Measurements from ENCODE around the gene CD40LG.

Gene CD40LG

GRCh38 chrX:136679531-136679930 lies 31.6 kb downstream of the CD40LG start:
- Histone ChIP-seq H3K4me3 (ENCODE audit: insufficient read depth, low read length, poor library complexity, severe bottlenecking) (no peak overlapping the region), H3K9me3 (ENCODE audit: insufficient read depth, low read length) (no peaks in the 10 kb centered on the region), H3K36me3 (ENCODE audit: low read length) (no peaks in the 10 kb centered on the region), H3K79me2 (ENCODE audit: insufficient read depth, low read length) (no peaks in the 10 kb centered on the region), H2AFZ (ENCODE audit: low read depth, low read length, severe bottlenecking) (no peak overlapping the region), H3K4me2 (ENCODE audit: low read depth, low read length, poor library complexity, severe bottlenecking) (no peak overlapping the region), H3K27me3 (ENCODE audit: low read length) (no peaks in the 10 kb centered on the region), H3K9me2 (replicated peaks; ENCODE audit: insufficient read depth, low read length) (no peaks in the 10 kb centered on the region), H3F3A (ENCODE audit: insufficient read depth) (no peaks in the 10 kb centered on the region), H4K20me1 (ENCODE audit: low read depth, low read length) (no peaks in the 10 kb centered on the region), H3K9ac (ENCODE audit: low read length) (no peak overlapping the region), H3K27ac (ENCODE audit: low read depth, low read length) (no peak overlapping the region)
- TF ChIP-seq EZH2phosphoT487 (conservative IDR thresholded peaks at IDR 0.05; ENCODE audit: low read length) (no peak), CTCF (IDR thresholded peaks at IDR 0.05; ENCODE audit: insufficient read depth, low read length, poor library complexity, severe bottlenecking) (no peak)

GRCh38 chrX:136684120-136684519 lies 36.2 kb downstream of the CD40LG start:
- H3K27ac ChIP-seq (ENCODE audit: low read depth, low read length), result no peak overlapping the region
- no peaks in the 10 kb centered on the region for H3K79me2 ChIP-seq (ENCODE audit: insufficient read depth, low read length)
- H3K4me2 ChIP-seq (ENCODE audit: low read depth, low read length, poor library complexity, severe bottlenecking), result no peak overlapping the region
- no peak overlapping the region for H3K4me3 ChIP-seq (ENCODE audit: insufficient read depth, low read length, poor library complexity, severe bottlenecking)
- H3F3A ChIP-seq (ENCODE audit: insufficient read depth), result no peaks in the 10 kb centered on the region
- H3K27me3 ChIP-seq (ENCODE audit: low read length), result no peaks in the 10 kb centered on the region
- no peak overlapping the region for H2AFZ ChIP-seq (ENCODE audit: low read depth, low read length, severe bottlenecking)
- H3K9me3 ChIP-seq (ENCODE audit: insufficient read depth, low read length), result no peaks in the 10 kb centered on the region
- H4K20me1 ChIP-seq (ENCODE audit: low read depth, low read length), result no peaks in the 10 kb centered on the region
- H3K36me3 ChIP-seq (ENCODE audit: low read length), result no peaks in the 10 kb centered on the region
- H3K9me2 ChIP-seq (replicated peaks; ENCODE audit: insufficient read depth, low read length), result no peaks in the 10 kb centered on the region
- TF ChIP-seq CTCF (IDR thresholded peaks at IDR 0.05; ENCODE audit: insufficient read depth, low read length, poor library complexity, severe bottlenecking), result no peak
- TF ChIP-seq EZH2phosphoT487 (conservative IDR thresholded peaks at IDR 0.05; ENCODE audit: low read length), result no peak
- no peak overlapping the region for H3K9ac ChIP-seq (ENCODE audit: low read length)

GRCh38 chrX:136687457-136687856 lies 39.5 kb downstream of the CD40LG start:
- H3F3A ChIP-seq (ENCODE audit: insufficient read depth), result no peaks in the 10 kb centered on the region
- H3K9ac ChIP-seq (ENCODE audit: low read length), result no peak overlapping the region
- no peaks in the 10 kb centered on the region for H3K9me2 ChIP-seq (replicated peaks; ENCODE audit: insufficient read depth, low read length)
- H2AFZ ChIP-seq (ENCODE audit: low read depth, low read length, severe bottlenecking), result no peak overlapping the region
- H3K79me2 ChIP-seq (ENCODE audit: insufficient read depth, low read length), result no peaks in the 10 kb centered on the region
- H3K27me3 ChIP-seq (ENCODE audit: low read length), result no peaks in the 10 kb centered on the region
- H3K9me3 ChIP-seq (ENCODE audit: insufficient read depth, low read length), result no peaks in the 10 kb centered on the region
- no peak for TF ChIP-seq CTCF (IDR thresholded peaks at IDR 0.05; ENCODE audit: insufficient read depth, low read length, poor library complexity, severe bottlenecking)
- no peak for TF ChIP-seq EZH2phosphoT487 (conservative IDR thresholded peaks at IDR 0.05; ENCODE audit: low read length)
- H3K36me3 ChIP-seq (ENCODE audit: low read length), result no peaks in the 10 kb centered on the region
- H4K20me1 ChIP-seq (ENCODE audit: low read depth, low read length), result no peaks in the 10 kb centered on the region
- H3K4me2 ChIP-seq (ENCODE audit: low read depth, low read length, poor library complexity, severe bottlenecking), result no peak overlapping the region
- no peak overlapping the region for H3K4me3 ChIP-seq (ENCODE audit: insufficient read depth, low read length, poor library complexity, severe bottlenecking)
- H3K27ac ChIP-seq (ENCODE audit: low read depth, low read length), result no peak overlapping the region

Data from SU-DHL-6 (cell line).